Measurements from ENCODE around the gene IFI44L. TPM values are rescaled to one million over a fixed set of nuclear protein-coding genes. Genes with fewer than 3 reads are reported as not detected.
A peak's percentile ranks its signal among the peaks of the same experiment; 100 is the strongest.

Gene IFI44L
- total and polyA plus RNA-seq, 12 donors = 4.4 to 57.0 (median 12.4) TPM

- H3K27me3 ChIP-seq = no peaks in the 10 kb centered on the region
- H3K36me3 ChIP-seq (replicated peaks in 1 of 2) = no peaks in the 10 kb centered on the region
- intact Hi-C loops (cut with DNase I) = no loop called here
- H3K4me3 ChIP-seq = no peak overlapping the region
- DNase-seq = no peak
- no peaks in the 10 kb centered on the region for H3K4me1 ChIP-seq (replicated peaks in 1 of 2)
- H3K27ac ChIP-seq = no peak overlapping the region
- TF ChIP-seq CTCF (IDR thresholded peaks at IDR 0.05) (peak in 2 of 6 experiments; percentile 11 to 27), POLR2A (IDR thresholded peaks at IDR 0.05) (no peak)
- no peaks in the 10 kb centered on the region for H3K9me3 ChIP-seq (replicated peaks in 1 of 3)
These were observed 68.4 kb downstream of the IFI44L start for GRCh38 chr1:78688697-78689096.

GRCh38 chr1:78690516-78690915 lies 70.3 kb downstream of the IFI44L start:
- no peak for DNase-seq
- Histone ChIP-seq H3K4me1 (replicated peaks in 1 of 2) (no peaks in the 10 kb centered on the region), H3K27ac (no peak overlapping the region), H3K4me3 (no peak overlapping the region), H3K9me3 (replicated peaks in 1 of 3) (no peaks in the 10 kb centered on the region), H3K27me3 (no peaks in the 10 kb centered on the region), H3K36me3 (replicated peaks in 1 of 2) (no peaks in the 10 kb centered on the region)
- intact Hi-C loops (cut with DNase I) = no loop called here
- TF ChIP-seq CTCF (IDR thresholded peaks at IDR 0.05) (no peak), POLR2A (IDR thresholded peaks at IDR 0.05) (no peak)
- 83 to 93% (median 87%) methylated on average over 3 of the region's 3 CpGs for WGBS, 4 donors

GRCh38 chr1:78691995-78692747 lies 71.9 kb downstream of the IFI44L start:
- no peak for TF ChIP-seq CTCF (IDR thresholded peaks at IDR 0.05)
- no peak for TF ChIP-seq POLR2A (IDR thresholded peaks at IDR 0.05)
- 43 to 60% (median 47%) methylated on average over 4 of the region's 4 CpGs for WGBS, 4 donors
- DNase-seq = no peak
- no peaks in the 10 kb centered on the region for H3K36me3 ChIP-seq (replicated peaks in 1 of 2)
- intact Hi-C loops (cut with DNase I) = no loop called here
- no peak overlapping the region for H3K4me3 ChIP-seq
- H3K9me3 ChIP-seq (replicated peaks in 1 of 3) = no peaks in the 10 kb centered on the region
- H3K27ac ChIP-seq = no peak overlapping the region
- no peaks in the 10 kb centered on the region for H3K27me3 ChIP-seq
- no peaks in the 10 kb centered on the region for H3K4me1 ChIP-seq (replicated peaks in 1 of 2)

Other genes starting within 250 kb of the IFI44L start
- gene PTGFR, start 129.5 kb upstream of the IFI44L start, total RNA-seq = 1 to 10 TPM; 2.7 to 8.9 (median 4.6) TPM
- gene PTGFR, start 129.5 kb upstream of the IFI44L start, polyA plus RNA-seq = 1 to 10 TPM; 1.0 to 6.1 (median 1.3) TPM
- 10 to 100 TPM; 14.9 to 48.2 (median 29.9) TPM for gene IFI44, start 29.4 kb downstream of the IFI44L start, total RNA-seq
- 10 to 100 TPM; 48.6 to 87.1 (median 51.9) TPM for gene IFI44, start 29.4 kb downstream of the IFI44L start, polyA plus RNA-seq